Neural cell (in vitro differentiated cells): Measurements from ENCODE around the gene OSM.

Experiments used
- EZH2 ChIP-seq: fragments of 200-600, 300-800 bp; shearing (Covaris generic), sonication (generic); IDR thresholded peaks from 2 replicates; pipeline ENCODE4 v1.6.1; 2014; ENCODE audit warnings: antibody characterized with exemption, low read length, borderline replicate concordance, mild to moderate bottlenecking; ENCODE audit not compliant: insufficient read depth, poor library complexity, severe bottlenecking
- POLR2AphosphoS5 ChIP-seq: IDR thresholded peaks from 2 replicates; pipeline ENCODE4 v1.6.1; 2012
- REST ChIP-seq: IDR thresholded peaks from 2 replicates; pipeline ENCODE4 v1.6.1; 2012; ENCODE audit warnings: borderline replicate concordance
- SMC3 ChIP-seq: fragments of 450-650 bp; conservative IDR thresholded peaks from 2 replicates; pipeline ENCODE4 v1.6.1; 2014; ENCODE audit warnings: antibody characterized with exemption, mild to moderate bottlenecking, moderate library complexity; ENCODE audit not compliant: poor library complexity
- TF ChIP-seq, protein P1 (sequence below): fragments of 450-650 bp; IDR thresholded peaks from 2 replicates; pipeline ENCODE4 v1.5.1; 2014; ENCODE audit warnings: antibody characterized with exemption, mild to moderate bottlenecking, moderate library complexity; ENCODE audit not compliant: poor library complexity, severe bottlenecking

GRCh38 chr22:30230787-30231461, 35.7 kb downstream of the OSM start:
- TF ChIP-seq, protein P1, sequence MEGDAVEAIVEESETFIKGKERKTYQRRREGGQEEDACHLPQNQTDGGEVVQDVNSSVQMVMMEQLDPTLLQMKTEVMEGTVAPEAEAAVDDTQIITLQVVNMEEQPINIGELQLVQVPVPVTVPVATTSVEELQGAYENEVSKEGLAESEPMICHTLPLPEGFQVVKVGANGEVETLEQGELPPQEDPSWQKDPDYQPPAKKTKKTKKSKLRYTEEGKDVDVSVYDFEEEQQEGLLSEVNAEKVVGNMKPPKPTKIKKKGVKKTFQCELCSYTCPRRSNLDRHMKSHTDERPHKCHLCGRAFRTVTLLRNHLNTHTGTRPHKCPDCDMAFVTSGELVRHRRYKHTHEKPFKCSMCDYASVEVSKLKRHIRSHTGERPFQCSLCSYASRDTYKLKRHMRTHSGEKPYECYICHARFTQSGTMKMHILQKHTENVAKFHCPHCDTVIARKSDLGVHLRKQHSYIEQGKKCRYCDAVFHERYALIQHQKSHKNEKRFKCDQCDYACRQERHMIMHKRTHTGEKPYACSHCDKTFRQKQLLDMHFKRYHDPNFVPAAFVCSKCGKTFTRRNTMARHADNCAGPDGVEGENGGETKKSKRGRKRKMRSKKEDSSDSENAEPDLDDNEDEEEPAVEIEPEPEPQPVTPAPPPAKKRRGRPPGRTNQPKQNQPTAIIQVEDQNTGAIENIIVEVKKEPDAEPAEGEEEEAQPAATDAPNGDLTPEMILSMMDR = no peak
- TF ChIP-seq EZH2 (no peak), POLR2AphosphoS5 (no peak), REST (no peak), SMC3 (no peak)
